Measurements from ENCODE around the gene ATG13. TPM values are rescaled to one million over a fixed set of nuclear protein-coding genes. Genes with fewer than 3 reads are reported as not detected.

Gene ATG13
- total and polyA plus RNA-seq, 2 experiments from 2014 or later = 32.9 to 71.1 TPM

DNA sequence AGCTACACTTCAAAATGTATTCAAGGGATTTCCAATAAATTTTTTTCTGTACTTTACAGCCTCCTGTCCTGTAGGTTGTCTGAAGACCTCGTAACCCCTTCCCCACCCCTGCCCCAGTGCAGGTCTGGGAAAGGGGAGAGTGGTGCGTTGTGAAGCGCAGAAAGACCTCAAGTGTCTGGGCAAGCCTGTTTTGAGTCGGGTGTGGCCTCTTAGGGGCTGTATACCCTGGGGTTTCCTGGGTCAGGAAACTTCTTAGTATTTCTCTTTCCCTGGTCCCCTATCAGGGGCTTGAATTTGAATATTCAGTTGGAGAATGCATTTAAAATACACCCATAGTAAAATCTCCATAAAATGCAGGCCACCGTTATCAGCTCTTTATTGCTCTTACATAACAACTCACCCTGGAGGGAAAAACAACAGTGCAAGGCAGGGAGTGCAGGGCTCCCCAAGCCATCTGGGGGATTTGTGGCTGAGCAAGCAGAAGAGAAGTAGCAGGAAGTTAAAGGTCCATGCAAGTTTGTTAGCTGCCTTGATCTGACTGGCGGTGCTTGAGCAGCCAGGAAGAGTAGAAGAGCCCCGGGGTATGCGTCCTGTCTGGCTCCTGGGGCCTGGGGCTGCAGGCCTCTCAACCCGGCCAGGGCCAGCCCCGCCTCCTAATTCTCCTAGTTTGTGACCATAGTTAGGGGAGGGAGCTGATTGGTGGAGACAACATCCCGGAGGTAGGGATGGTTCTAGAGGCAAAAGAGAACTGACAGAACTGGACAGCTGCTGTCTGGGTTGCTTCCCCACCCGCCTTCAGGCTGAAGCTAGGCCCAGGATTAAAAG is 57.3 kb downstream of the ATG13 start:
- no peaks in the 10 kb centered on the region for H3K27me3 ChIP-seq (ENCODE audit: insufficient read depth)
- peak overlapping the region; percentile 11 for H3K4me2 ChIP-seq
- no peaks in the 10 kb centered on the region for H3K9me2 ChIP-seq (ENCODE audit: insufficient read depth)
- ATAC-seq (peak; percentile 94), DNase-seq (ENCODE audit: low spot score) (peak; percentile 92)
- H3K79me2 ChIP-seq (replicated peaks; ENCODE audit: insufficient read depth) = no peaks in the 10 kb centered on the region
- H4K20me1 ChIP-seq (replicated peaks; ENCODE audit: insufficient read depth) = no peaks in the 10 kb centered on the region
- H3K4me1 Mint-ChIP-seq = peaks cover 20% of the 10 kb centered on the region
- H3K27ac ChIP-seq (ENCODE audit: low read depth) = peak overlapping the region; percentile 86
- peak overlapping the region; percentile 91 for H3K27ac Mint-ChIP-seq
- peaks cover 24% of the 10 kb centered on the region for H3K36me3 Mint-ChIP-seq (ENCODE audit: low read depth)
- H3K9me3 Mint-ChIP-seq = no peaks in the 10 kb centered on the region
- no peak for TF ChIP-seq NANOG (IDR thresholded peaks at IDR 0.05; ENCODE audit: borderline replicate concordance)
- TF ChIP-seq JUNB (IDR thresholded peaks at IDR 0.05; ENCODE audit: unreplicated experiment) = no peak
- no peak for TF ChIP-seq STAT1 (IDR thresholded peaks at IDR 0.05; ENCODE audit: unreplicated experiment)
- TF ChIP-seq EZH2 (IDR thresholded peaks at IDR 0.05; ENCODE audit: low read depth, unreplicated experiment) = no peak
- TF ChIP-seq, protein P1, sequence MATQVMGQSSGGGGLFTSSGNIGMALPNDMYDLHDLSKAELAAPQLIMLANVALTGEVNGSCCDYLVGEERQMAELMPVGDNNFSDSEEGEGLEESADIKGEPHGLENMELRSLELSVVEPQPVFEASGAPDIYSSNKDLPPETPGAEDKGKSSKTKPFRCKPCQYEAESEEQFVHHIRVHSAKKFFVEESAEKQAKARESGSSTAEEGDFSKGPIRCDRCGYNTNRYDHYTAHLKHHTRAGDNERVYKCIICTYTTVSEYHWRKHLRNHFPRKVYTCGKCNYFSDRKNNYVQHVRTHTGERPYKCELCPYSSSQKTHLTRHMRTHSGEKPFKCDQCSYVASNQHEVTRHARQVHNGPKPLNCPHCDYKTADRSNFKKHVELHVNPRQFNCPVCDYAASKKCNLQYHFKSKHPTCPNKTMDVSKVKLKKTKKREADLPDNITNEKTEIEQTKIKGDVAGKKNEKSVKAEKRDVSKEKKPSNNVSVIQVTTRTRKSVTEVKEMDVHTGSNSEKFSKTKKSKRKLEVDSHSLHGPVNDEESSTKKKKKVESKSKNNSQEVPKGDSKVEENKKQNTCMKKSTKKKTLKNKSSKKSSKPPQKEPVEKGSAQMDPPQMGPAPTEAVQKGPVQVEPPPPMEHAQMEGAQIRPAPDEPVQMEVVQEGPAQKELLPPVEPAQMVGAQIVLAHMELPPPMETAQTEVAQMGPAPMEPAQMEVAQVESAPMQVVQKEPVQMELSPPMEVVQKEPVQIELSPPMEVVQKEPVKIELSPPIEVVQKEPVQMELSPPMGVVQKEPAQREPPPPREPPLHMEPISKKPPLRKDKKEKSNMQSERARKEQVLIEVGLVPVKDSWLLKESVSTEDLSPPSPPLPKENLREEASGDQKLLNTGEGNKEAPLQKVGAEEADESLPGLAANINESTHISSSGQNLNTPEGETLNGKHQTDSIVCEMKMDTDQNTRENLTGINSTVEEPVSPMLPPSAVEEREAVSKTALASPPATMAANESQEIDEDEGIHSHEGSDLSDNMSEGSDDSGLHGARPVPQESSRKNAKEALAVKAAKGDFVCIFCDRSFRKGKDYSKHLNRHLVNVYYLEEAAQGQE (IDR thresholded peaks at IDR 0.05; ENCODE audit: unreplicated experiment) = no peak
- TF ChIP-seq, protein P2, sequence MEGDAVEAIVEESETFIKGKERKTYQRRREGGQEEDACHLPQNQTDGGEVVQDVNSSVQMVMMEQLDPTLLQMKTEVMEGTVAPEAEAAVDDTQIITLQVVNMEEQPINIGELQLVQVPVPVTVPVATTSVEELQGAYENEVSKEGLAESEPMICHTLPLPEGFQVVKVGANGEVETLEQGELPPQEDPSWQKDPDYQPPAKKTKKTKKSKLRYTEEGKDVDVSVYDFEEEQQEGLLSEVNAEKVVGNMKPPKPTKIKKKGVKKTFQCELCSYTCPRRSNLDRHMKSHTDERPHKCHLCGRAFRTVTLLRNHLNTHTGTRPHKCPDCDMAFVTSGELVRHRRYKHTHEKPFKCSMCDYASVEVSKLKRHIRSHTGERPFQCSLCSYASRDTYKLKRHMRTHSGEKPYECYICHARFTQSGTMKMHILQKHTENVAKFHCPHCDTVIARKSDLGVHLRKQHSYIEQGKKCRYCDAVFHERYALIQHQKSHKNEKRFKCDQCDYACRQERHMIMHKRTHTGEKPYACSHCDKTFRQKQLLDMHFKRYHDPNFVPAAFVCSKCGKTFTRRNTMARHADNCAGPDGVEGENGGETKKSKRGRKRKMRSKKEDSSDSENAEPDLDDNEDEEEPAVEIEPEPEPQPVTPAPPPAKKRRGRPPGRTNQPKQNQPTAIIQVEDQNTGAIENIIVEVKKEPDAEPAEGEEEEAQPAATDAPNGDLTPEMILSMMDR (conservative IDR thresholded peaks at IDR 0.05; ENCODE audit: low read depth in 2 of 2) = no peak
- no peak for TF ChIP-seq EZH2phosphoT487 (IDR thresholded peaks at IDR 0.05; ENCODE audit: unreplicated experiment)
- TF ChIP-seq, protein P3, sequence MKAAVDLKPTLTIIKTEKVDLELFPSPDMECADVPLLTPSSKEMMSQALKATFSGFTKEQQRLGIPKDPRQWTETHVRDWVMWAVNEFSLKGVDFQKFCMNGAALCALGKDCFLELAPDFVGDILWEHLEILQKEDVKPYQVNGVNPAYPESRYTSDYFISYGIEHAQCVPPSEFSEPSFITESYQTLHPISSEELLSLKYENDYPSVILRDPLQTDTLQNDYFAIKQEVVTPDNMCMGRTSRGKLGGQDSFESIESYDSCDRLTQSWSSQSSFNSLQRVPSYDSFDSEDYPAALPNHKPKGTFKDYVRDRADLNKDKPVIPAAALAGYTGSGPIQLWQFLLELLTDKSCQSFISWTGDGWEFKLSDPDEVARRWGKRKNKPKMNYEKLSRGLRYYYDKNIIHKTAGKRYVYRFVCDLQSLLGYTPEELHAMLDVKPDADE (IDR thresholded peaks at IDR 0.05) = no peak
- no peak for TF ChIP-seq ZNF114 (CRISPR knock-in tag; IDR thresholded peaks at IDR 0.05)
- TF ChIP-seq, protein P4, sequence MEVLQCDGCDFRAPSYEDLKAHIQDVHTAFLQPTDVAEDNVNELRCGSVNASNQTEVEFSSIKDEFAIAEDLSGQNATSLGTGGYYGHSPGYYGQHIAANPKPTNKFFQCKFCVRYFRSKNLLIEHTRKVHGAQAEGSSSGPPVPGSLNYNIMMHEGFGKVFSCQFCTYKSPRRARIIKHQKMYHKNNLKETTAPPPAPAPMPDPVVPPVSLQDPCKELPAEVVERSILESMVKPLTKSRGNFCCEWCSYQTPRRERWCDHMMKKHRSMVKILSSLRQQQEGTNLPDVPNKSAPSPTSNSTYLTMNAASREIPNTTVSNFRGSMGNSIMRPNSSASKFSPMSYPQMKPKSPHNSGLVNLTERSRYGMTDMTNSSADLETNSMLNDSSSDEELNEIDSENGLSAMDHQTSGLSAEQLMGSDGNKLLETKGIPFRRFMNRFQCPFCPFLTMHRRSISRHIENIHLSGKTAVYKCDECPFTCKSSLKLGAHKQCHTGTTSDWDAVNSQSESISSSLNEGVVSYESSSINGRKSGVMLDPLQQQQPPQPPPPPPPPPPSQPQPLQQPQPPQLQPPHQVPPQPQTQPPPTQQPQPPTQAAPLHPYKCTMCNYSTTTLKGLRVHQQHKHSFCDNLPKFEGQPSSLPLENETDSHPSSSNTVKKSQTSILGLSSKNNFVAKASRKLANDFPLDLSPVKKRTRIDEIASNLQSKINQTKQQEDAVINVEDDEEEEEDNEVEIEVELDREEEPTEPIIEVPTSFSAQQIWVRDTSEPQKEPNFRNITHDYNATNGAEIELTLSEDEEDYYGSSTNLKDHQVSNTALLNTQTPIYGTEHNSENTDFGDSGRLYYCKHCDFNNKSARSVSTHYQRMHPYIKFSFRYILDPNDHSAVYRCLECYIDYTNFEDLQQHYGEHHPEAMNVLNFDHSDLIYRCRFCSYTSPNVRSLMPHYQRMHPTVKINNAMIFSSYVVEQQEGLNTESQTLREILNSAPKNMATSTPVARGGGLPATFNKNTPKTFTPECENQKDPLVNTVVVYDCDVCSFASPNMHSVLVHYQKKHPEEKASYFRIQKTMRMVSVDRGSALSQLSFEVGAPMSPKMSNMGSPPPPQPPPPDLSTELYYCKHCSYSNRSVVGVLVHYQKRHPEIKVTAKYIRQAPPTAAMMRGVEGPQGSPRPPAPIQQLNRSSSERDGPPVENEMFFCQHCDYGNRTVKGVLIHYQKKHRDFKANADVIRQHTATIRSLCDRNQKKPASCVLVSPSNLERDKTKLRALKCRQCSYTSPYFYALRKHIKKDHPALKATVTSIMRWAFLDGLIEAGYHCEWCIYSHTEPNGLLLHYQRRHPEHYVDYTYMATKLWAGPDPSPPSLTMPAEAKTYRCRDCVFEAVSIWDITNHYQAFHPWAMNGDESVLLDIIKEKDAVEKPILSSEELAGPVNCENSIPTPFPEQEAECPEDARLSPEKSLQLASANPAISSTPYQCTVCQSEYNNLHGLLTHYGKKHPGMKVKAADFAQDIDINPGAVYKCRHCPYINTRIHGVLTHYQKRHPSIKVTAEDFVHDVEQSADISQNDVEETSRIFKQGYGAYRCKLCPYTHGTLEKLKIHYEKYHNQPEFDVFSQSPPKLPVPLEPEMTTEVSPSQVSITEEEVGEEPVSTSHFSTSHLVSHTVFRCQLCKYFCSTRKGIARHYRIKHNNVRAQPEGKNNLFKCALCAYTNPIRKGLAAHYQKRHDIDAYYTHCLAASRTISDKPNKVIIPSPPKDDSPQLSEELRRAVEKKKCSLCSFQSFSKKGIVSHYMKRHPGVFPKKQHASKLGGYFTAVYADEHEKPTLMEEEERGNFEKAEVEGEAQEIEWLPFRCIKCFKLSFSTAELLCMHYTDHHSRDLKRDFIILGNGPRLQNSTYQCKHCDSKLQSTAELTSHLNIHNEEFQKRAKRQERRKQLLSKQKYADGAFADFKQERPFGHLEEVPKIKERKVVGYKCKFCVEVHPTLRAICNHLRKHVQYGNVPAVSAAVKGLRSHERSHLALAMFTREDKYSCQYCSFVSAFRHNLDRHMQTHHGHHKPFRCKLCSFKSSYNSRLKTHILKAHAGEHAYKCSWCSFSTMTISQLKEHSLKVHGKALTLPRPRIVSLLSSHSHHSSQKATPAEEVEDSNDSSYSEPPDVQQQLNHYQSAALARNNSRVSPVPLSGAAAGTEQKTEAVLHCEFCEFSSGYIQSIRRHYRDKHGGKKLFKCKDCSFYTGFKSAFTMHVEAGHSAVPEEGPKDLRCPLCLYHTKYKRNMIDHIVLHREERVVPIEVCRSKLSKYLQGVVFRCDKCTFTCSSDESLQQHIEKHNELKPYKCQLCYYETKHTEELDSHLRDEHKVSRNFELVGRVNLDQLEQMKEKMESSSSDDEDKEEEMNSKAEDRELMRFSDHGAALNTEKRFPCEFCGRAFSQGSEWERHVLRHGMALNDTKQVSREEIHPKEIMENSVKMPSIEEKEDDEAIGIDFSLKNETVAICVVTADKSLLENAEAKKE (CRISPR knock-in tag; IDR thresholded peaks at IDR 0.05) = no peak
- TF ChIP-seq POLR2AphosphoS5 (IDR thresholded peaks at IDR 0.05; ENCODE audit: low read depth) = no peak; the same call in 1 of the 2 replicates
- TF ChIP-seq ZNF331 (CRISPR knock-in tag; IDR thresholded peaks at IDR 0.05; ENCODE audit: low read depth) = no peak
- no peak for TF ChIP-seq CREB1 (CRISPR knock-in tag; IDR thresholded peaks at IDR 0.05; ENCODE audit: low read depth)
- no peak overlapping the region for H3K4me3 ChIP-seq
- peaks cover 5% of the 10 kb centered on the region; the same call in 1 of the 2 replicates for H3F3A ChIP-seq (replicated peaks; ENCODE audit: low read depth)
- H3K4me3 Mint-ChIP-seq = peak overlapping the region; percentile 41
- peaks cover 9% of the 10 kb centered on the region; the same call in 1 of the 2 replicates for H3K36me3 ChIP-seq (ENCODE audit: insufficient read depth)
- H3K27me3 Mint-ChIP-seq (ENCODE audit: insufficient read depth, low read depth, poor library complexity) = peaks cover 9% of the 10 kb centered on the region
- no peak overlapping the region for H2AFZ ChIP-seq
- peaks cover 19% of the 10 kb centered on the region for H3K4me1 ChIP-seq (ENCODE audit: insufficient read depth)
